Right ventricle myocardium inferior (tissue), 1 donor: ENCODE data around the gene TAS1R2. TPM values are rescaled to one million over a fixed set of nuclear protein-coding genes. Genes with fewer than 3 reads are reported as not detected.
"Not testable (repeated sequence)": the region's sequence is repeated elsewhere in the genome, so short reads cannot be mapped to it uniquely, and the experiment has no call there.

ENCODE experiments used
- ATAC-seq: fragments of 200-7000 bp; cut with Tn5 transposase; one replicate; pipeline ENCODE4 v1.9.1; 2020; ENCODE audit warnings: mild to moderate bottlenecking, moderate library complexity
- DNase-seq: peaks from one replicate; pipeline ENCODE4 v3.0.0; 2021; ENCODE audit errors: missing footprints
- intact Hi-C: fragments of 100-400 bp; cut with DNase I; formaldehyde crosslinking; loops from one replicate; pipeline ENCODE4 v1.11.0; 2022
- total RNA-seq: library from RNA; stranded (reverse); fragmentation: NEBNext Ultra II Directional; extraction: Animal tissue kit (Norgen Biotek cat#: 25700); gene quantifications from one replicate; pipeline ENCODE4 v1.2.1, GENCODE V29; 2021
- donor health status: DM: no; HTN: yes; CAD: no; lungs with severe emphysema.

Gene TAS1R2
- total RNA-seq, 1 donor from 2014 or later = not detected

- intact Hi-C loops = loop anchor here (2.0 kb wide), 1 partner anchor 277 kb away; no protein-coding TSS in a partner anchor
- no peak for ATAC-seq
- DNase-seq = peak; percentile 11
Observed at GRCh38 chr1:18874036-18874435, 14.6 kb upstream of the TAS1R2 start.

GRCh38 chr1:18872071-18872611 is 12.7 kb upstream of the TAS1R2 start:
- ATAC-seq (no peak), DNase-seq (no peak)
- intact Hi-C loops = no loop called here

GRCh38 chr1:18871401-18872070 is 12.1 kb upstream of the TAS1R2 start:
- peak; percentile 31 for DNase-seq
- no peak for ATAC-seq
- intact Hi-C loops = no loop called here

- intact Hi-C loops = no loop called here
- DNase-seq (peak; percentile 37), ATAC-seq (no peak)
Observed at GRCh38 chr1:18870957-18871356, 11.5 kb upstream of the TAS1R2 start.

- ATAC-seq, intact Hi-C loops: not testable (repeated sequence)
Observed at GRCh38 chr1:18870595-18870865, 11.1 kb upstream of the TAS1R2 start.

GRCh38 chr1:18869847-18870594 is 10.6 kb upstream of the TAS1R2 start:
- no peak for ATAC-seq
- intact Hi-C loops = no loop called here

More at GRCh38 chr1:18870595-18870865, 11.1 kb upstream of the TAS1R2 start:
- DNase-seq = not testable (repeated sequence)

GRCh38 chr1:18868801-18869424 is 9.5 kb upstream of the TAS1R2 start:
- DNase-seq (no peak), ATAC-seq (no peak)
- intact Hi-C loops = no loop called here

More at GRCh38 chr1:18869847-18870594, 10.6 kb upstream of the TAS1R2 start:
- DNase-seq = peak; percentile 37

GRCh38 chr1:18868354-18868753 is 8.9 kb upstream of the TAS1R2 start:
- DNase-seq (no peak), ATAC-seq (no peak)
- intact Hi-C loops = no loop called here

- ATAC-seq (no peak), DNase-seq (no peak)
- intact Hi-C loops = no loop called here
Observed at GRCh38 chr1:18866846-18867245, 7.4 kb upstream of the TAS1R2 start.

- ATAC-seq = no peak
- intact Hi-C loops = no loop called here
Observed at GRCh38 chr1:18866314-18866713, 6.9 kb upstream of the TAS1R2 start.

GRCh38 chr1:18865176-18865575 is 5.7 kb upstream of the TAS1R2 start:
- intact Hi-C loops = no loop called here
- ATAC-seq (no peak), DNase-seq (no peak)

More at GRCh38 chr1:18866314-18866713, 6.9 kb upstream of the TAS1R2 start:
- DNase-seq = no peak

GRCh38 chr1:18861590-18861989 is 2.1 kb upstream of the TAS1R2 start:
- intact Hi-C loops = no loop called here
- ATAC-seq (no peak), DNase-seq (no peak)

- intact Hi-C loops = no loop called here
- no peak for ATAC-seq
- DNase-seq = no peak
Observed at GRCh38 chr1:18861082-18861481, 1.6 kb upstream of the TAS1R2 start.

- ATAC-seq = no peak
Observed at GRCh38 chr1:18858070-18858688, 1.3 kb downstream of the TAS1R2 start.

GRCh38 chr1:18856435-18856834 is 3.0 kb downstream of the TAS1R2 start:
- DNase-seq = no peak
- intact Hi-C loops = no loop called here
- no peak for ATAC-seq

More at GRCh38 chr1:18858070-18858688, 1.3 kb downstream of the TAS1R2 start:
- intact Hi-C loops = no loop called here
- DNase-seq = no peak

GRCh38 chr1:18855573-18855972 is 3.9 kb downstream of the TAS1R2 start:
- intact Hi-C loops = no loop called here
- DNase-seq (no peak), ATAC-seq (no peak)

- no peak for DNase-seq
- no peak for ATAC-seq
- intact Hi-C loops = no loop called here
Observed at GRCh38 chr1:18854331-18855025, 5.0 kb downstream of the TAS1R2 start.

- no peak for DNase-seq
- intact Hi-C loops = no loop called here
- no peak for ATAC-seq
Observed at GRCh38 chr1:18852501-18852900, 7.0 kb downstream of the TAS1R2 start.

- no peak for DNase-seq
- ATAC-seq = no peak
- intact Hi-C loops = no loop called here
Observed at GRCh38 chr1:18849261-18849711, 10.2 kb downstream of the TAS1R2 start.
